HCT116 (cell line): ENCODE measurements around the gene CAVIN1.

Experiments used
- CTCF ChIP-seq, 3 experiments: fragments of 200-600 bp in 1 of 3; sonication (generic) in 1 of 3; IDR thresholded peaks in 2 of 3; conservative IDR thresholded peaks in 1 of 3; 2 replicates each; pipeline ENCODE4 v1.5.1; 2012 to 2017; ENCODE audit warnings: low read depth in 2 of 3, low read length in 2 of 3, antibody characterized with exemption in 1 of 3, borderline replicate concordance in 1 of 3, control low read depth in 1 of 3, mild to moderate bottlenecking in 1 of 3, mixed read lengths in 1 of 3, mixed run types in 1 of 3, moderate library complexity in 1 of 3; ENCODE audit not compliant: insufficient read depth in 1 of 3
- EZH2phosphoT487 ChIP-seq: fragments of 200-600 bp; IDR thresholded peaks from 2 replicates; pipeline ENCODE4 v1.6.1; 2018; ENCODE audit warnings: antibody characterized with exemption, borderline replicate concordance
- POLR2A ChIP-seq: IDR thresholded peaks from 2 replicates; pipeline ENCODE4 v1.7.0; 2011; ENCODE audit warnings: borderline replicate concordance; ENCODE audit not compliant: insufficient read depth, insufficient read length; ENCODE audit errors: extremely low read depth
- POLR2AphosphoS5 ChIP-seq: IDR thresholded peaks from 2 replicates; pipeline ENCODE4 v1.6.1; 2011; ENCODE audit warnings: mild to moderate bottlenecking, low read depth, low read length, moderate library complexity
- RAD21 ChIP-seq: IDR thresholded peaks from 2 replicates; pipeline ENCODE4 v1.6.1; 2012; ENCODE audit warnings: low read depth, mild to moderate bottlenecking
- REST ChIP-seq: IDR thresholded peaks from 2 replicates; pipeline ENCODE4 v1.6.1; 2012; ENCODE audit warnings: low read depth
- SP1 ChIP-seq: IDR thresholded peaks from 2 replicates; pipeline ENCODE4 v1.6.1; 2012; ENCODE audit warnings: low read depth
- TCF7L2 ChIP-seq: IDR thresholded peaks from 2 replicates; pipeline ENCODE4 v1.7.0; 2011; ENCODE audit warnings: borderline replicate concordance, inconsistent platforms; ENCODE audit not compliant: insufficient read depth, insufficient read length; ENCODE audit errors: extremely low read depth
- YY1 ChIP-seq: IDR thresholded peaks from 2 replicates; pipeline ENCODE4 v1.6.1; 2011; ENCODE audit warnings: low read length, low read depth, moderate library complexity, mild to moderate bottlenecking; ENCODE audit not compliant: insufficient replicate concordance; ENCODE audit errors: extremely low read depth
- ZBTB33 ChIP-seq: IDR thresholded peaks from 2 replicates; pipeline ENCODE4 v1.6.1; 2011; ENCODE audit warnings: mild to moderate bottlenecking, low read length, moderate library complexity; ENCODE audit not compliant: insufficient replicate concordance; ENCODE audit errors: extremely low read depth
- ZNF274 ChIP-seq: fragments of 200-500 bp; sonication (Bioruptor generic); IDR thresholded peaks from 2 replicates; pipeline ENCODE4 v1.6.1; 2014; ENCODE audit warnings: mild to moderate bottlenecking, low read depth, low read length, inconsistent platforms

- TF ChIP-seq TCF7L2 (no peak), POLR2AphosphoS5 (peak; percentile 47; the same call in 1 of the 2 replicates), ZNF274 (no peak), ZBTB33 (no peak), YY1 (no peak), CTCF (IDR thresholded peaks at IDR 0.05 in 2 of 3, conservative IDR thresholded peaks at IDR 0.05 in 1 of 3; ENCODE audit: borderline replicate concordance in 1 of 3, insufficient read depth in 1 of 3, low read depth in 2 of 3, low read length in 2 of 3) (no peak), RAD21 (no peak), POLR2A (no peak), SP1 (peak; percentile 86), EZH2phosphoT487 (no peak), REST (no peak)
These were observed 13.3 kb downstream of the CAVIN1 start for GRCh38 chr17:42409523-42410318.
